PC-3 (cell line): ENCODE data around the gene INPP5K.

Experiments
- CTCF ChIP-seq: fragments of 300-600 bp; sonication (generic); conservative IDR thresholded peaks from 2 replicates; pipeline ENCODE4 v1.5.1; 2017; ENCODE audit warnings: antibody characterized with exemption, low read depth, mild to moderate bottlenecking, low read length
- EZH2 ChIP-seq: fragments of 300-600 bp; sonication (generic); IDR thresholded peaks from one replicate; pipeline ENCODE4 v1.6.1; 2017; ENCODE audit warnings: antibody characterized with exemption, mild to moderate bottlenecking, low read length; ENCODE audit not compliant: unreplicated experiment

GRCh38 chr17:1560101-1560857, 43.9 kb upstream of the INPP5K start:
- TF ChIP-seq CTCF (no peak), EZH2 (no peak)
